HepG2 (cell line): ENCODE data around the gene ZNF512B. TPM values are rescaled to one million over a fixed set of nuclear protein-coding genes. Genes with fewer than 3 reads are reported as not detected.

ENCODE experiments used
- ATF1 ChIP-seq: IDR thresholded peaks from 2 replicates; pipeline ENCODE4 v1.6.1; 2016; ENCODE audit warnings: mild to moderate bottlenecking, control low read depth
- DMAP1 ChIP-seq: IDR thresholded peaks from 2 replicates; pipeline ENCODE4 v1.6.1; 2016
- DR1 ChIP-seq: sonication (generic); formaldehyde crosslinking; IDR thresholded peaks from 2 replicates; pipeline ENCODE4 v1.8.0; 2021; ENCODE audit warnings: mild to moderate bottlenecking, missing genetic modification reagents, inconsistent platforms
- GABPA ChIP-seq, 2 experiments: IDR thresholded peaks; 2 replicates each; pipeline ENCODE4 v1.6.1; 2011 to 2016; ENCODE audit warnings: low read depth in 2 of 2, low read length in 1 of 2, missing biosample characterization in 1 of 2, missing genetic modification characterization in 1 of 2
- KIAA2018 ChIP-seq: sonication (generic); formaldehyde crosslinking; IDR thresholded peaks from 2 replicates; pipeline ENCODE4 v1.5.0; 2020; ENCODE audit warnings: mild to moderate bottlenecking, missing genetic modification reagents, borderline replicate concordance
- MAX ChIP-seq: IDR thresholded peaks from 2 replicates; pipeline ENCODE4 v1.6.1; 2012; ENCODE audit warnings: inconsistent platforms
- PHF20 ChIP-seq: sonication (generic); formaldehyde crosslinking; IDR thresholded peaks from 2 replicates; pipeline ENCODE4 v1.5.0; 2020; ENCODE audit warnings: mild to moderate bottlenecking, missing genetic modification reagents
- PPARG ChIP-seq: conservative IDR thresholded peaks from 2 replicates; pipeline ENCODE4 v1.6.1; 2016; ENCODE audit warnings: missing biosample characterization, missing genetic modification reagents
- RORA ChIP-seq: sonication (generic); formaldehyde crosslinking; IDR thresholded peaks from 2 replicates; pipeline ENCODE4 v1.5.0; 2020; ENCODE audit warnings: mild to moderate bottlenecking, missing genetic modification reagents, moderate library complexity
- SMYD3 ChIP-seq: sonication (generic); formaldehyde crosslinking; IDR thresholded peaks from 2 replicates; pipeline ENCODE4 v1.8.1; 2023; ENCODE audit warnings: mild to moderate bottlenecking, missing genetic modification reagents
- SP1 ChIP-seq, 2 experiments: fragments of 450-650 bp in 1 of 2; sonication (generic) in 1 of 2; formaldehyde crosslinking in 1 of 2; IDR thresholded peaks; 2 replicates each; pipeline versions ENCODE4 v1.4.0 to v1.6.1; 2016 to 2020; ENCODE audit warnings: missing genetic modification reagents in 1 of 2
- SRSF9 ChIP-seq: fragments of 200-400 bp; formaldehyde crosslinking; IDR thresholded peaks from 2 replicates; pipeline ENCODE4 v1.6.1; 2018; ENCODE audit warnings: borderline replicate concordance, mild to moderate bottlenecking, low read depth, low read length; ENCODE audit not compliant: insufficient read depth, poor library complexity, severe bottlenecking
- ZFP37 ChIP-seq: sonication (generic); formaldehyde crosslinking; IDR thresholded peaks from 2 replicates; pipeline ENCODE4 v1.4.0; 2020; ENCODE audit warnings: missing genetic modification reagents, borderline replicate concordance
- ZFP41 ChIP-seq: sonication (generic); formaldehyde crosslinking; IDR thresholded peaks from 2 replicates; pipeline ENCODE4 v1.4.0; 2020; ENCODE audit warnings: mild to moderate bottlenecking, missing genetic modification reagents, borderline replicate concordance
- ZNF136 ChIP-seq: sonication (generic); formaldehyde crosslinking; IDR thresholded peaks from 2 replicates; pipeline ENCODE4 v1.8.1; 2022; ENCODE audit warnings: low read depth, mild to moderate bottlenecking, moderate library complexity, missing genetic modification reagents
- ZNF691 ChIP-seq: sonication (generic); formaldehyde crosslinking; IDR thresholded peaks from 2 replicates; pipeline ENCODE4 v1.4.0; 2020; ENCODE audit warnings: missing genetic modification reagents, low read depth, mild to moderate bottlenecking, borderline replicate concordance
- ZNF7 ChIP-seq: IDR thresholded peaks from 2 replicates; pipeline ENCODE4 v1.6.1; 2016; ENCODE audit warnings: missing biosample characterization, missing genetic modification reagents
- ZSCAN22 ChIP-seq: sonication (generic); formaldehyde crosslinking; IDR thresholded peaks from 2 replicates; pipeline ENCODE4 v1.4.0; 2020; ENCODE audit warnings: mild to moderate bottlenecking, missing genetic modification reagents
- polyA plus RNA-seq, 8 experiments: library from polyadenylated mRNA; depleted of rRNA in 3 of 8; stranded (reverse) in 7 of 8; unstranded in 1 of 8; fragments of >200 nt; fragmentation: Illumina TruSeq in 4 of 8; extraction: Trizol in 4 of 8; gene quantifications; 2 replicates each; pipeline versions ENCODE4 v1.2.1 to v1.2.3, GENCODE V29; 2011 to 2016; ENCODE audit warnings: low read depth in 4 of 8, missing spikeins in 1 of 8, mixed read lengths in 1 of 8; ENCODE audit not compliant: insufficient read depth in 1 of 8
- total RNA-seq, 5 experiments: library from RNA; depleted of rRNA; stranded (reverse); fragments of >200 nt; fragmentation: Illumina TruSeq; extraction: Trizol; gene quantifications; 2 replicates each; pipeline ENCODE4 v1.2.3, GENCODE V29; 2016; ENCODE audit warnings: low read depth in 1 of 5

ZNF512B gene
- total and polyA plus RNA-seq, 2 of the 13 experiments (the other 11 are each of a cell fraction or from before 2014, with no cell fraction given), result 11.5 to 30.6 TPM

GRCh38 chr20:63980806-63981728 lies 11.3 kb upstream of the ZNF512B start, which contains the start of gene PRPF6 (continued):
- TF ChIP-seq DR1 (peak; percentile 89), MAX (peak; percentile 99), SP1 (IDR thresholded peaks at IDR 0.05) (no peak), SP1 (CRISPR knock-in tag; IDR thresholded peaks at IDR 0.05) (peak; percentile 100), KIAA2018 (CRISPR knock-in tag) (no peak), SMYD3 (CRISPR knock-in tag) (no peak), ZNF7 (CRISPR knock-in tag) (no peak; the same call in 1 of the 2 replicates), SRSF9 (no peak), PPARG (CRISPR knock-in tag) (peak; percentile 78), ZFP41 (CRISPR knock-in tag) (peak; percentile 97), ZNF136 (CRISPR knock-in tag) (peak; percentile 89), ATF1 (CRISPR knock-in tag) (peak; percentile 99), ZNF691 (CRISPR knock-in tag) (peak; percentile 65; the same call in 1 of the 2 replicates), DMAP1 (CRISPR knock-in tag) (peak; percentile 99), ZFP37 (CRISPR knock-in tag) (peak; percentile 87; the same call in 1 of the 2 replicates), PHF20 (CRISPR knock-in tag) (peak; percentile 100), GABPA (IDR thresholded peaks at IDR 0.05; ENCODE audit: low read depth, low read length) (no peak), GABPA (CRISPR knock-in tag; IDR thresholded peaks at IDR 0.05; ENCODE audit: low read depth) (peak; percentile 99), ZSCAN22 (peak; percentile 78), RORA (CRISPR knock-in tag) (no peak)
